HG02763 (cell line): ENCODE results near the gene MCM8.

Experiments used
- ATAC-seq: cut with Tn5 transposase; IDR thresholded peaks from one replicate; pipeline ENCODE4 v1.9.1; 2021; ENCODE audit warnings: mild to moderate bottlenecking, moderate library complexity; ENCODE audit not compliant: unreplicated experiment

The MCM8 gene

DNA sequence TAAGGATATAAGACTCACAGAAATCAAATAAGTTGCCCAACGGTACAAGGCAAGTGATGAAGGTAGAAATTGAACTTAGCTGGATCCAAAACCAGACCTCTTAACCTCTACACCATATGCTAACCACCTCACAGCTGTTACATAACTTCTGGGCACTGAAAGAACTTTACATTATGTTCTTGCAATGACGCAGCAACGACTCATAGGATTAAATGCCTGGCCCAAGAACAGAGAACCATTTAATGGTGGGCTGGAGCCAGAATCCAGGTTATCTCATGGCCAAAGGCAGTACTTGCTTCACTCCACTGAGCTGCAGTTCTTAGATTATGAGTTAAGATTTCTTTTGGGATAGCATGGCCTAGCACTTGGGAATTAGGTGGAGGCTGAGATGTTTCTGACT, 4.5 kb upstream of the MCM8 start:
- ATAC-seq = no peak

DNA sequence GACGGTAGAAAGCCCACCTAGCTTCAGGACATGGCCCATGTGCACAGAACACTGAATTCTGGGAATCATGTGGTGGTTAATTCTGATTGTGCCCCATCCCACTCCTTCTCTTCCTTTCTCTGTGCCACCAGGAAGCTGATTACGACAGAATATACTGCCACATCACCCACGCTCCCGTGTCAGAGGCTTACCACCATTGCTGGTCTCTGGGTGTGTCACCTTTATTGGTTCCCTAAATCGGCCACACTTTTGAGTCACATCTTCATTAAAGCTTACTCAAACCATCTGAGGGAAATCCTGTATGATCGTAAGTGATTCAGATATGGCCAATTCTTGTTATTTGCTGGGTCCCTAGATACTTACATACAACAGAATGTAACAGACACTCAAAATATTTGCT, 3.2 kb upstream of the MCM8 start:
- no peak for ATAC-seq

DNA sequence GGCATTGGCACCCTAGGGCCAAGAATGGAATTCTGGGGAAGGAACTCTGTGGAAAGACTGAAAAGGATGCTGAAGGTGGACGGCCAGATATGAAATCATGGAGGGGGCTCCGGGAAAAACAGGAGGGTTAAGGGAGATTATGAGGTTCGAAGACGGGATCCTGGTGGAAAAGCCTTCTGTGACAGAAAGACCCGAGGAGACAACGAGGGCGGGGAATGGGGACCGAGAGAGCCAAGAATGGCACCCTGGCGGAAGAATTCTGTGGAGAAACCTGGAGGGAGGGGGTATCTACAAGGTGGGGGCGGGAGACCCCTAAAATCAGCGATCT, 545 bp upstream of the MCM8 start:
- ATAC-seq = no peak

DNA sequence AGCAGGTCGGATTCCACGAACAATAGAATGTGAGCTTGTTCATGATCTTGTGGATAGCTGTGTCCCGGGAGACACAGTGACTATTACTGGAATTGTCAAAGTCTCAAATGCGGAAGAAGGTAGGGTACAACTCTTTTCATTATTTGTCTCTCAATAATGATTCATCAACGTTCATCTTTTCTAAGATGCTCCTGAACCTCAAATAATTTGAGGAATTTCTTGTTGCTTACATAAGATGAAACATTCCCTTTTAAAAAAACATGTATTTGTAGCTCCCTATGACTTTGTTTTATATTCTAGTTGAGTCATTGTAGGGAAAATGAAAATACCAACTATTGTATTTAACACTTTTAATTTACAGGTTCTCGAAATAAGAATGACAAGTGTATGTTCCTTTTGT, 17.0 kb downstream of the MCM8 start:
- no peak for ATAC-seq

DNA sequence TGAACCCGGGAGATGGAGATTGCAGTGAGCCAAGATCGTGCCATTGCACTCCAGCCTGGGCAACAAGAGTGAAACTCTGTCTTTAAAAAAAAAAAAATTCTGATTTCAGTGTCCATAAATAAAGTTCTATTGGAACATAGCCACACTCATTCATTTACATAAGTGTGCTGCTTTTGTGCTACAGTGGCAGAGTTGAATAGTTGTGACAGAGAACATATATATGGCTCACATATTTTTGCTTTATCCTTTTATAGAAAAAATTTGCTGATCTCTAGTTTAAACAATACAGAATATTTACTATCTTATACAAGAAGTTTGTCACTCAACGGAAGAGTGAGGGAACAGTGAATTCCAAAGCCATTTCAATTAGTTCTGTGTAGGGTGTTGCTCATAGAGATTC, 18.0 kb downstream of the MCM8 start:
- ATAC-seq = no peak

DNA sequence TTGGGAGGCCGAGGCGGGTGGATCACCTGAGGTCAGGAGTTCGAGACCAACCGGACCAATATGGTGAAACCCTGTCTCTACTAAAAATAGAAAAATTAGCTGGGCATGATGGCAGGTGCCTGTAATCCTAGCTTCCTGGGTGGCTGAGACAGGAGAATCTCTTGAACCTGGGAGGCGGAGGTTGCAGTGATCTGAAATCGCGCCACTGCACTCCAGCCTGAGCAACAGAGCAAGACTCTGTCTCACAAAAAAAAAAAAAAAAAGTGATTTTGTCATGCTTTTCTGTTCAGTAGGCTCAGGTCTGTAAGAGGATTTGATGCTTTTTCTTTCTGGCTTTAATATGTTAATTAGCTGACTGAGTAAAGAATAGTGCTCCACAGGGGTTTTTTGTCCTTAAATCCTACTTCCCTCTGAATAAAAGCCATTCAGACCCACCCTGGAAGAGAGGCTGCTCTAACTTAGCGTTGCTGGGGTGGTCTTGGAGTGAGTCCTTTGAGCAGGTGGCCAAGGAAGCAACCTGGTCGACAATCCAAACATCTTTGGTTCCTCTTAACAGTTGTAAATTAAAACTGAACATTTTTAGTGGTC, 19.0 kb downstream of the MCM8 start:
- no peak for ATAC-seq

DNA sequence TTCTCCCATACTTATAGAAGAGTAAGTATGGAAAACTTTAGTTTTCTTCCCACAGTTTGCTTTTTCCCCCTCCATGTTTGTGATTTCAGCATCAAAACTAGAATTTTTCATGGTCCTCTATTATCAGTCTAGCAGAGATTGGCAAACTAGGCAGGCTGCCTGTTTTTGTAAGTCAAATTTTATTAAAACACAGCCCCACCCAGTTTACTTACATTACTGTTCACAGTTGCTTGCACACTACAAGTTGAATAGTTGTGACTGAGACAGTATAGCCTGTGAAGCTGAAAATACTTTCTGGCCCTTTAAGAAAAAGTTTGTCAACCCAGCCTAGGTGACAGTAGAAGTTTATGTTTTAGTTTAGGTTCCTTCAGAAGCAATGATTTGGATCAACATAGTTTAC, 19.5 kb downstream of the MCM8 start:
- ATAC-seq = no peak

DNA sequence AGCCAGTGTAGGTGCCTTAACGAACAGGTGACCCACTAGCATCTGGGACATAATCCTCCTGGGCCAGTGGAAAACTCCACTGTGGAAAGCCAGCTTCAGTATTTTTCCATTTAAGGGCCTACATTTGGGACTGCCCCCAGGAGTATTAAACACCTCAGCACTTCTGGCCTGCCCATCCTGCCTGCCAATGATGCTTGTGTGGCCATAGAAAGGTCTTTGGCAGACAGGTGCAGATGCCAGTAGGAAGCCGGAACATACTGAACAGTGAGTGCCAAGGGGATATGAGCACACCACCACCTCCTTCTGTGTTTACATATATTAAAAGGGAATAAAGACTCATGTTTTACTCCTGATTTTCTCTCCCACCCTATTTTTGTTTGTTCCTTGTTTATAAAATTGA, 19.9 kb downstream of the MCM8 start:
- no peak for ATAC-seq

DNA sequence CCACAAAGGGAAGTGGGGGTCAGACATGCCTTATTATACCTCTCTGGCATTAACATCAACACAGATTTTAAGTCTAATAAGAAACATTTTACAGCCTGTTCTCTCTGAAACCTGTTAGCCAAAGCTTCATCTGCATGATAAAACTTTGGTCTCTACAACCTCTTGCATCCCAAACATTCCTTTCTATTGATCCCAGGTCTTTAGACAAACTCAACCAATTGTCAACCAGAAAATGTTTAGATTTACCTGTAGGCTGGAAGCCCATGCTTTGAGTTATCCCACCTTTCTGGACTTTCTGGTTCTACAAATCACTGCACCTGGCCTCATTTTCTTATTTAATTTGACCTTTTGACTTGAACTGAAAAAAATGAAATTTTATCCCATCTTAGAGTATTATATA, 20.8 kb downstream of the MCM8 start:
- ATAC-seq = no peak

DNA sequence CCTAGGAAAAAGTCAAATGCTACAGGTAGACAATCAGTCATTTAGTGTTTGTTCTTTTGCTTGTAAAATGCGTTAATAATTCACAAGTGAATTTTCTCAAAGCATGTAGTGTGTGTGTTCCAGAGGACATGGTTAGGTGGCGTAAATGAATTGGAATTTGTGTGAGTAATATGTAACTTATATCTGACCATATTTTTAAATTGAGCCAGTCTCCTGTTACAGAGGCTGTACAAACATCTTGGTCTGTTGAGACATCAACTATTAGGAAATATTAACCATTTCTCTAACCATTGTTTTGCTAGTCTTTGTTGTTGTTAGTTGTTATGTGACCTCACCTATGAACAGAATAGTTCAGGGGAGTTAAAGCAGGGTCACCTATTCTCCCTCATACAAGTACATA, 22.7 kb downstream of the MCM8 start:
- no peak for ATAC-seq

DNA sequence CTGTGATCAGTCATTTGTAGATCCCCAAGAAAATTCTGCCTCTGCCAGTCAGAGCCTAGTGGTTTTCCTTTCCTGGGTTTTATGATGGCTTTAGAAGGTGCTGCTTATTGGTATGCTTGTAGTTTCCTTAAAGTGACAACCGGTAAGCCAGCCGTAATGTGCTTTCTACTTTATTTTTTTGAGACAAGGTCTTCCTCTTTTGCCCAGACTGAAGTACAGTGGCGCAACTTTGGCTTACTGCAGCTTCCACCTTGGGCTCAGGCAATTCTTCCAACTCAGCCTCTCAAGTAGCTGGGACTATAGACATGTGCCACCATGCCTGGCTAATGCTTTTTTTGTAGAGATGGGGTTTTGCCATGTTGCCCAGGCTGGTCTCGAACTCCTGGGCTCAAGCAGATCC, 23.5 kb downstream of the MCM8 start:
- ATAC-seq = no peak

DNA sequence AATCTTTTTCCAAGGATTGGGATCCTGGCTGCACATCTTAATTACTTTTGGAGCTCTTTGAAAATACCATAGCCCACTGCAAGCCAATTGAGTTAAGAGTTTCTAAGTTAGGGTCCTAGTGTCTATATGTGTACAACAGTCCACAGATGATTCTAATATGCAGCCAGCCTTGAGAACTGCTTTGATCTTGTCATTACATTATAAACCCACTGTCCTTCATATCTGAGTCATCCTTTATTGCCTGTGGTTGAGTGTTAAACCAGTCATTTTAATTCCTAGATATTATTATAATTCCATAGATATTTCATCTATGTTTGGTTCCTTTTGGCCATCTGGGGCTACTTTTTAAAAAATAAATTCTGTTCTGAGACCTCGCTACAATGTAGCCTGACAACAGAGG, 24.1 kb downstream of the MCM8 start:
- no peak for ATAC-seq

DNA sequence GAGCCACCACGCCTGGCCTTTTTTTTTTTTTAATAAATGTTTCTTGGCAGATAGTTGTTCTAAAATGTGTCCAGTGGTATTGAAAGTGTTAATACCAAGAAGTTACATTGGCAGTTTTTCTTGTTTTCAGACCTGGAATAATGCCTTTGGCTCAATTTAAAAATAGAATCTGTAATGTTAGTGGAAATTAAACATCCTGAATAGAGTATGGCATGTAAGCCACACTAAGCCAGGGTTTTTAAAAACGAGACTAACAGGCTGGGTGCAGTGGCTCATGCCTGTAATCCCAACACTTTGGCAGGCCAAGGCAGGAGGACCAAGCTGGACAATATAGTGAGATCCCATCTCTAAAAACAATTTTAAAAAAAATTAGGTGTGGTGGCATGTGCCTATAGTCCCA, 25.3 kb downstream of the MCM8 start:
- no peak for ATAC-seq

DNA sequence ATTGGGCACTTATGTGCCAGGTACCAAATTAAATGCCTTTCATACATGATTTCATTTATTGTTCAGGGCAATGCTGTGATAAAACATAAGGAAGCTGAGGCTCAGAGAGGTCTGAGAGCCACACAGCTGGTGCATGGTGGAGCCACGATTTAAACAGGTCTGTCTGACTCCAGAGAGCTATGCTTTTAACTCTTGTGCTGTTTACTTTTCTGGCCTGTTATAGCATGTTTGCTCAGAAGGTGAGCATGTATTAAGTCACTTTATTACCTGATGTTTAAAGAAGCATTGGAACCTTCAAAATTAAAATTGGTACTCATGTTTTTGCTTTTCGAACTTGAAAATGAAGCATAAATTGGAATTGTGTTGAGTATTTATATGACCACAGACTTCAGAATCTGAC, 26.8 kb downstream of the MCM8 start:
- no peak for ATAC-seq

DNA sequence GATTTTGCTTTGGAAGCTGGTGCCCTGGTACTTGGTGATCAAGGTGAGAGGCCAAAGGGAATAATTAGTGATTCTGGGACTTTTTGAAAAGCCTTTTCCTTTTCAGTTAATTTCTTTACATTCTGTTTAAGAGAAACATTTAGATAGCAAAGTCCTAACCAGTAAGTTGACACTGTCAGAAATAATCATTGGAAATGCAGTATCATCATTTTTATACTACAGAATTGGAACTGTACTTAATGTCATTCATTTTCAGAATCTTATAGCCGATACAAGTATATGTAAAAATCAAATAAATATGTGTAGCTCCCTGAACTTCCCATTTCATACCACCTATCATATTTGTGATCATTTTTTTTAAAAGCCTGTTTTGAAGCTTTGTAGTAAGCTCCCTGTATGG, 27.5 kb downstream of the MCM8 start:
- no peak for ATAC-seq

DNA sequence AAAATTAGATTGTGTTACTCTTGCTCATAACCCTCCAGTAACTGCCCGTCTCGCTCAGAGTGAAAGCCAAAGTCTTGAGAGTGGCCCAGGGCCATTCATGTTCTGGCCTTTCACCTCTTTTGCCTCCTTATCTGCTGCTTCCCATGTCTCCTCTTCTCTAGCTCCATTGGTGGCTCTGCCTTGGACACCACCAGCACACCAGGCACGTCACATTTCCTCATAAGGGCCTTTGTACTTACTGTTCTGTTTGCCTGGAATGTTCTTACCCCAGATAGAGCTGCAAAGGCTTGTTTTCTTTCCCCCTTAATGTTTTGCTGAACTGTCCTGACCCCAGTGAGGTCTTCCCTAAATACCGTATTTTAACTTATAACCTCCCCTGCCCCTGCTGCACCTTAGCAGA, 29.3 kb downstream of the MCM8 start:
- ATAC-seq = no peak

DNA sequence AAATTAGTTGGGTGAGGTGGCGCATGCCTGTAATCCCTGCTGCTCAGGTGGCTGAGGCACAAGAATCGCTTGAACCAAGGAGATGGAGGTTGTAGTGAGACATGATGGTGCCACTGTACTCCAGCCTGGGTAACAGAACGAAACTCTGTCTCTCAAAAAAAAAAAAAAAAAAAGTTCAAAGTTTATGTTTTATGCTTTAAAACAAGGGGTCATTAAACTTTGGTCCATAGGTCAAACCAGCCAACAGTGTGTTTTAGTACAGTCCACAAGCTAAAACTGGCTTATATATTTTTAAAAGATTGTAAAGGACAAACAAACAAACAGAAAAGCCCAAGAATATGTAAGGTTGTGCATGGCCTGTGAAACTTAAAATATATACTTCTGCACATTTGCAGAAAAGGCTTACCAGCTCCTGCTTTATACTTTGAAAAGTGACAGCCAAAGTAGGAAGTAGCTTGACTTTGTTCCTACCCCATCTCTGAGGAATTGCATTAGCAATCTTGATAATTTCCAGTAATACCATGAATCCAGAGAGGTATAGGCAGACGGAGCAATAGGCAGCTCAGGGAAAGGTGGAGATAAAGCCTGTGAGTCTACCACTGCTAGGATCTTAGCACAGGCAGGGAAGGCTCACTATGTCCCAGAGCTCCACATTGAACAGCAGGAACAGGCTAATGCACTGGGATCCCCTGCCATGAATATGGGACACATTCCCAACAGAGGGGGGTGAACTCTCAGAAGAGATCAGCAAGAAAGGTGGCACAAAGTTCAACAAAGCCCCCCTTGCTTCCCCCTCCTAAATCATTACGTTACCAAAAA, 30.5 kb downstream of the MCM8 start:
- no peak for ATAC-seq

DNA sequence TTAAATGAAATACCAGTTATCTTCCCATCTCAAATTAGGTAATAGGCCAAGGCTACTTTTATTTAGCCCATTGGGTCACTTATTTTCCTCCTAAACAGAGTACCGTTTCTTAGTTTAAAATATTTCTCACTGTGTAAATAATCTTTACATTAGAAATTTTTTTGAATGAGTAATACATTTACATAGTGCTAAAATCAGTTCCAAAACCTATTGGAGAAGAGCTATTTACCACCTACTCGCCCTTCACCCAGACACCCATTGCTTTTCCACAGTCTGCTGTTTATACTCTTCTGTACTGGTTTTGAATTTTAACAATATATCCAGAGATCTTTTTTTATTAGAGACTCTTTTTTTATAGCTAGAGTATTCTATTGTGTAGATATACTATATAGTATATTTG, 36.9 kb downstream of the MCM8 start:
- no peak for ATAC-seq

DNA sequence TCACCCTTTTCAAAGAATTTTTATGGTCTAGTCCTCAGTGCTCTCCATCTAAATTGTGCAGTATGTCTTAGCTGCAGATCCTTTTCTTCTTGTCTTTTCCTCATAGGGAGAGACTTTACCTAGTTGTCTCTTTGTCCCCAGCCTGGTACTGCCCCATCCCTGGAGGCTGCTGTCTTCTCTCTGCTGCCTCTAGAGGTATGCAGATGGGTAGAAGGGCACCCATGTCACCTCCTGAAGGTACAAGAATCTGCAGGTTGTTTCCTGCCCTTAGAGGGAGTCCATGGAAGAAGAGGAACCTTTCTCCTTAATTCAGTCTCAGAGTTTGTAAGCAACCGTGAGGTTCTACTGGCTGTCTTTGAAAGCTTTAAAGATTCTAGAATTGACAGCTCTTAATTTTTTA, 39.1 kb downstream of the MCM8 start:
- ATAC-seq = no peak

DNA sequence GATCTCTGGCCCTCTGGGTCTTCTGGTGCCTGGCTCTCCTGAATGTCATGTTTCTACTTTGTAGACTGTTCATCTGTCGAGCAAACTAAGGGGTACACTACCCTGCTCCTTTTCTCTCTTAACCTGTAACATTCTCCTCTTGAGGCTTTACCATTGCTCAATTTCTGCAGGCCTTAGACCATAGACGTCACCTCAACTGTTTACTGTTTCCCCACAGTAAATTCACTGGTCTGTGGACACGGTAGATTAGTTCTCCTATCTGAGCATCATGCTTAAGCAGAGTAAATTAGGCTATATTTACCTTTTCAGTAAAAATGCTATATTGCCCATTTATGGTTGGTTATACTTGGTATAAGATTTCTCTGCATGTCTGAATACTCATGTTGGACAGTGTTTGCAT, 40.5 kb downstream of the MCM8 start:
- ATAC-seq = no peak

DNA sequence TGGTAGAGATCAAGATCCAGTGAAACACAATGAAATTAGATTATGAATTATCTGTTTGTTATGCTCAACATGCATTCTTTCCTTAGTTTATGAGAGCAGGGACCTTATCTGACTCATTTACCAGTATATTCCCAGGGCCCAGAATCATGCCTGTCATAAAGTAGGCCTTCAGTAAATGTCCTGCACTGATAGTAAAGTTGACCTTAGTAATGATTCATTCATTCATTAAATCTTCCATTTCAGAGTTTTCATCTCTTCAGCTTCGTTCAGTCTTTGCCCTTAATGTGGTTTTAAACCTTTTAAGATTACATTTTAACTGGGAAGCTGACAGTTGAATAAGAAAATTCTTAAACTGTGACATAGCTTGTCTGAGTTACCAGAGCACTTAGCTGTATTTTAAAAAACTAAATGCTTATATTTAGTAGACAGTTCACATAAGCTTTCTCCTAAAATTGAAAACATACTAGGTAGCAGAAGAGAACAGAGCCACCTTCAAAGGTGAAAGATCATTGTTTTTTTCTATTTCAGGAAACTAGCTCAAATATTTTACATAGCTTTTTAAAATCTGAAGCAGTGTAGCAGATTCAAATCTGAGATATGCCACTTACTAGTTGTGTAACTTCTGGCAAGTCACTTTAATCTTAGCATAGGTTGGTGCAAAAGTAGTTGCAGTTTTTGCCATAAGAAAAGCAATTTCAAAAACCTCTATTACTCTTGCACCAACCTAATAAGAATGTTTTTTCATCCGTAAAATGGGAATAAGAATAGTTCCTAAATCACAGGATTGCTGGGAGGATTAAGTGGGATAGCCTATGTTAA, 41.4 kb downstream of the MCM8 start:
- no peak for ATAC-seq

DNA sequence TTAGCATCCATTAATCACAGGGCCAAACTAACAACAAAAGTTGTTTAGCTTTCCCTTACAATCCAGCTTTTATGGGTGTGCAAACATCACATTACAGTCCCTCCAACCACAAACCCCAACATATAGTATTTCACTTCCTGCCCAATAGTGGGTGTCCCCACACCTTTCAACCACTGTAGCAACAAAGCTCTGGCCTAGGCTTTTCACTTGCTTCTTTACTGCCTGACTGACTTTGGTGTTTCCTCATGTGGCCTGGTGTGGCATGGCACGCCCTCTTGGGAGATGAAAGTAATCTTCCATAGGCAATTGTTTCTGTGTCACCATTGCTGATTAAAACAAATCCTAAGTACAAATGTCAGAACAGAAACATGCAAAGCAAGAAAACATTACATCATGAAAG, 46.3 kb downstream of the MCM8 start:
- peak; percentile 88 for ATAC-seq
